NCI-H2227 (cell line): ENCODE data around the gene PTGER4.
"Not testable (repeated sequence)": the region's sequence is repeated elsewhere in the genome, so short reads cannot be mapped to it uniquely, and the experiment has no call there.

ENCODE experiments used
- DNase-seq: peaks from one replicate; lab custom pipeline; 2025; ENCODE audit not compliant: unreplicated experiment; lab: John Stamatoyannopoulos, UW

PTGER4 gene

DNA sequence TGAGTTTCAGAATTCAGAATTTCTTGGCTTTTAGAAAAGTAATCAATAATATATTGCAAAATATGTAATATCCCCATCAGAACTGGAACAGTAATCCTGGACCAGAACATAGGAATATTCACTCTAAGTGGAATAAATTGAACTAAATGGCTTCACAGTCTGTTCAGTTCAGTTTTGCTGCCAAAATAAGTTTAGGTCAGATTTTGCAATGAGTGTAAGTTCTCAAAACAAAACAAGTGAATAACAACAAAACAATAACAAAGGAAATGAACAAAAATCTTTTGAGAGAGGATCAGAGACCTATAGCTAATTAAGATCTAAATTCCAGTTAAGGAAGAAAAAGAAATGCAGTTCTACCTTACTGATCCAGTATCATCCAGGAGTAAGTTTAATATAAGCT lies 9.3 kb downstream of the PTGER4 start:
- DNase-seq: no peak

DNA sequence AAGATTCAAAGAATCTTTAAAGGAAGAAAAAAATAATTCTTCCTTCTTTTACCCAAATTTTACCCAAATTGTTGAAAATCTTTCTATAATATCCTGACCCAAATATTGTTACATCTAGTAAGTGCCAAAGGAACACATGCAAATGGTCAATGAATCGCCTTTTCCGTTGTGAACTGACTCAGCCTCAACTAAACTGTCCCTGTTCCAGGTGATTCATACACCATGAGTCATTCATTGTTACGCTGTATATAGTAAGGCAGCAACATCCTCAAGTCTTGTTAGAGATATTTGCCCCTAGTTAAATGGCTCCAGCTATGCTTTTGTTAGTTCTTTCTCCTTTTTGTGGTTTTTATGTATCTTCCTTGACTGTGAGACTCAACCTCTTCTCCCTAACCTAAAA lies 9.7 kb downstream of the PTGER4 start:
- DNase-seq: no peak

DNA sequence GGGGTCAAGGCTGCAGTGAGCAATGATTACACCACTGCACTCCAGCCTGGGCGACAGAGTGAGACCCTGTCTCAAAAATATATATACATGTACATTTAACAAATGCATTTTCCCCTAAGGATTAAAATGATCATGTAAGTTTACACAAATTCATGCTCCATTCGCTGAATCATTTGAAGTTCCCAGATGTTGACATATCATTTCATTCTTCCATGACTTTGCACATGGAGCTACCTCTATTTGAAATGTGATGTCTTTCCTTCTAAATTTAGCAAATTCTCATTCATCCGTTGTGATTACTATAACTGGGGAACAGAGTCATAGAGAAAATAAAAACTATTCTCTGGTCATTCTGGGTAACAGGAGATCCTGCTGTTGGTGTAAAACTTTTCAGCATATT lies 10.6 kb downstream of the PTGER4 start:
- no peak for DNase-seq

DNA sequence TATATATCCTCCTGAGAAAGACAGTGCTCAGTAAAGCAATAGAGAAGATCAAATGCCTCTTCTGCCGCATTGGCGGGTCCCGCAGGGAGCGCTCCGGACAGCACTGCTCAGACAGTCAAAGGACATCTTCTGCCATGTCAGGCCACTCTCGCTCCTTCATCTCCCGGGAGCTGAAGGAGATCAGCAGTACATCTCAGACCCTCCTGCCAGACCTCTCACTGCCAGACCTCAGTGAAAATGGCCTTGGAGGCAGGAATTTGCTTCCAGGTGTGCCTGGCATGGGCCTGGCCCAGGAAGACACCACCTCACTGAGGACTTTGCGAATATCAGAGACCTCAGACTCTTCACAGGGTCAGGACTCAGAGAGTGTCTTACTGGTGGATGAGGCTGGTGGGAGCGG lies 12.2 kb downstream of the PTGER4 start:
- no peak for DNase-seq

DNA sequence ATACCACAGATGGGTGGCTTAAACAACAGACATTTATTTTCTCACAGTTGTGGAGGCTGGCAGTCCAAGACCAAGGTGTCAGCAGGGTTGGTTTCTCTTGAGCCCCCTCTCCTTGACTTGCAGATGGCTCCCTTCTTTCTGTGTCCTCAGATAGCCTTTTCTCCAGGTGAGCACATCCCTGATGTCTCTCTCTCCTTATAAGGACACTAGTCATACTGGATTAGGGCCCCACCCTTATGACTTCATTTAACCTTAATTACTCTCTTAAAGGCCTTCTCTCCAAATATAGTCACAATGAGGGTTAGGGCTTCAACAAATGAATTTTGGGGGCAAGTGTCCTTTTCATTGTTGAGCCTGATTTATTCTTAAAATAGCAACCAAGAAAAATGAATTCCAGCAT lies 14.7 kb downstream of the PTGER4 start:
- no peak for DNase-seq

DNA sequence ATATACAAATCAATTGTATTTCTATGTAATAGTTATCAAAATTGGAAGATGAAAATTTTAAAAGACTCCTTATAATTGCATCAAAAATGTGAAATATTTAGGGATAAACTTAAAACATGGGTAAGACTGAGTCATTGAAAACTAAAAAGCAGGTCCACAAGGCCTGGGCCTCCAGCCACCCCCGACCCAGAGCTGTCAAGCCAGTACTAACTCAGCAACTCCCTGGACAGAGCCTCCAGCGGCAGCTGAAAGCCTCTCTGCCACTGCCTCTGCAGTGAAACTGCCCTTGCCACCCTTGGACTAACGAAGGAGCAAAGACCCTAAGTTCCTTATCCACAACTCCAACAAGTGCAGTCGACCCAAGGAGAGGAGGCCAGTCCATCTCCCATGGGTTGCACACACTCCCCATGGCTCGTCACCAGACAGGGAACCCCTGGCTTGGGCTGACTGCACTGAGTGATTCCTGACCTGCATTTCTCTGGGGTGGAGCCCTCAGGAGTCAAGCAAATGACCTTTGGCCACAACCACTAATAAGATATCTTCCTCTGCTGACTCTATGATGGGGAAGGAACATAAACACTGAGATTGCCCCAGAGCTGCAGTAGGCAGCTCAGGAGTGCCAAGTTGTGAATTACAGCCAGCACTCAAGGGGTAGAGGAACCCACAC lies 20.5 kb downstream of the PTGER4 start:
- no peak for DNase-seq

DNA sequence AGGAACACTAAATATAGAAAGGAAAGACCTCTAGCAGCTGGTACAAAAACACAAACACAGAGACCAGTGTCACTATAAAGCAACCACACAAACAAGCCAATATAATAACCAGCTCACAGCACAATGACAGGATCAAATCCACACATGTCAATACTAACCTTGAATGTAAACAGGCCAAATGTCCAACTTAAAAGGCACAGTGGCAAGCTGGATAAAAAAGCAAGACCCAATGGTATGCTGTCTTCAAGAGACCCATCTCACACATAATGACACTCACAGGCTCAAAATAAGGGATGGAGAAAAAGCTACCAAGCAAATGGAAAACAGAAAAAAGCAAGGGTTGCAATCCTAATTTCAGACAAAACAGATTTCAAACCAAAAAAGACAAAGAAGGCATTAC lies 22.3 kb downstream of the PTGER4 start:
- not testable (repeated sequence) for DNase-seq

DNA sequence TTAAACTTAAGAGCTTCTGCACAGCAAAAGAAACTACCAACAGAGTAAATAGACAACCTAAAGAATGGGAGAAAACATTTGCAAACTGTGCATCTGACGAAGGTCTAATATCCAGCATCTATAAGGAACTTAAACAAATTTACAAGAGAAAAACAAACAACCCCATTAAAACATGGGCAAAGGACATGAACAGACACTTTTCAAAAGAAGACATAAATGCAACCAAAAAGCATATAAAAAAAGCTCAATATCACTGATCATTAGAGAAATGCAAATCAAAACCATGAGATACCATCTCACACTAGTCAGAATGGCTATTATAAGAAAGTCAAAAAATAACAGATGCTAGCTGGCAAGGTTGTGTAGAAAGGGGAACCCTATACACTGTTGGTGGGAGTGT lies 25.8 kb downstream of the PTGER4 start:
- DNase-seq: not testable (repeated sequence)

DNA sequence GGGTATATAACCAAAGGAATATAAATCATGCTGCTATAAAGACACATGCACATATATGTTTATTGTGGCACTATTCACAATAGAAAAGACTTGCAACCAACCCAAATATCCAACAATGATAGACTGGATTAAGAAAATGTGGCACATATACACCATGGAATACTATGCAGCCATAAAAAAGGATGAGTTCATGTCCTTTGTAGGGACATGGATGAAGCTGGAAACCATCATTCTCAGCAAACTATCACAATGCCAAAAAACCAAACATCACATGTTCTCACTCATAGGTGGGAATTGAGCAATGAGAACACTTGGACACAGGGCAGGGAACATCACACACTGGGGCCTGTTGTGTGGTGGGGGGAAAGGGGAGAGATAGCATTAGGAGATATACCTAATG lies 30.9 kb downstream of the PTGER4 start:
- not testable (repeated sequence) for DNase-seq

DNA sequence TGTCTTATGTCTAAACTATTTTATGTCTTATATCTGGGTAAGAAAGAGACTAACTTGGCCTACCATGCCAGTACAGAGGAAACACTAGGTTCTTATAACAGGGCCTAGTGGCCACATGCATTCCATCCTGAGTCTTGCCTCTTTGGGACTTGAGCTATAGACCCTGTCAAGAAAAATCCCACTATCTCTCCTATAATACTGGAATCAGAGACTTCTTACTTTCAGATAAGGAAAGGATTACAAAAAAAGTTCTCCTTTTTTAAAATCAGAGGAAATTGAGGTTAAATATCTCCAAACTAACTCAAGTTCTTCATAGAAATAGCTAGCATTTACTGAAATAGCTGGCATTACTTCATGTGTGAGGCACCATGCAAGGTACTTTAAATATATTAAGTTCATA lies 34.3 kb downstream of the PTGER4 start:
- DNase-seq: no peak

DNA sequence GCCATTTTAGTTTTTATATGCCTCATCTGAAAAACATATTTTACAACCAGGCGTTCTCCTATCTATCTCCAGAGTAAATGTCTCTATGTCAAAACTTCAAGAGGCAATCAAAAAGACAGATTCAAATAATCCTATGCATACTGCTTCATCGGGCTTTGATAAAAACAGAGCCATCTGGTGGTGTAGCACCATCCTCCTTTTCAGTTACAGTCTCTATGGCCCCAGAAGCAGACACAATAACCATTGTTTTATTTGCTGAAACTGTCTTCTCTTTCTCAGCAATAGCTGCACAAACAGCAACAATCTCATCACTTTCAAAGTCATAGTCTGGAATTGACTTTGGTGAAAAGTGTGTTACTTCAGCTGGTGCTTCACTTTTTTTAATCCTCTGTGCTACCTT lies 36.3 kb downstream of the PTGER4 start:
- no peak for DNase-seq

DNA sequence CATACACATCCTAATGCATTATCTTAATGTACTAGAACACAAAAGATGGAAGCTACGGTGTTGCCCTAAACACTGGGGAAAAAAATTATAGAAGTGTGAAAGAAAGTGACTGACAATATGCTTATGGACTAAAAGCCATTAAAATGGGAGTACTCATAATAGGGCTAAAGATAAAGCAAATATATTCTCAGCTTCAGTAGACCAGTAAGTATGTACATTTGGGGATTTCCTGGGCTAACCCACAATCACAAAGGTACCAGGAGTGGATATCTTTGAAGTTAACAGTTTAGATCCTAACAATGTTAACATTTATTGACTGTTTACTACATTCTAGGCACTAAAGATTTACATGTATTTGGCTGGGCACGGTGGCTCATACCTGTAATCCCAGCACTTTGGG lies 36.9 kb downstream of the PTGER4 start:
- DNase-seq: no peak

DNA sequence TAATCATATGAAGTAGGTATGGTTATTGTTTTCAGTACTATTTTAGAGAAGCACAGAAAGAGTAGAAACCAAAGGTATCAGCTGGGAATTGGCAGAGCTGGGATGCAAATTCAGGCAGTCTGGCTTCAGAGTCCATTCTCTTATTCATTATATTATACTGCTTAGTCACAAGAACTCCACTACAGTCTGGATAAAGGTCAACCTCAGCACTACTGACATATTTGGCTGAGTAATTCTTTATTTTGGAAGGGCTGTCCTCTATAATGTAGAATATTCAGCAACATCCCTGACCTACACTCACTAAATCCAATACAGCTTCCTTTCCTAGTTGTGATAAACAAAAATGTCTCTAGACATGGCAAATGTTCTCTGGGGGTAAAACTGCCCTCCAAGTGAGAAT lies 37.6 kb downstream of the PTGER4 start:
- DNase-seq: no peak

DNA sequence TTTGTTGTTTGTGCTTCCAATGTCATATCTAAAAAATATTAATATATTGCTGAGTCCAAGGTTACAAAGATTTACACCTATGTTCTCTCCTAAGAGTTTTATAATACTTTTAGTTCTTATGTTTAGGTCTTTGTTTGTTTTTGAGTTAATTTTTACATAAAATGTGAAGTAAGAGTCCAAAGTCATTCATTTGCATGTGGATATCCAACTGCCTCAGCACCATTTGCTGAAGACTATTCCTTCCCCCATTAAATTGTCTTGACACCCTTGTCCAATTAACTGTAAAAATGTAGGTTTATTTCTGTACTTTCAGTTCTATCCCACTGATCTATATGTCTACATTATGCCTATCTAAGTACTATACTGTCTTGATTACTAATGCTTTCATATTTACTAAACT lies 40.4 kb downstream of the PTGER4 start:
- DNase-seq: no peak

DNA sequence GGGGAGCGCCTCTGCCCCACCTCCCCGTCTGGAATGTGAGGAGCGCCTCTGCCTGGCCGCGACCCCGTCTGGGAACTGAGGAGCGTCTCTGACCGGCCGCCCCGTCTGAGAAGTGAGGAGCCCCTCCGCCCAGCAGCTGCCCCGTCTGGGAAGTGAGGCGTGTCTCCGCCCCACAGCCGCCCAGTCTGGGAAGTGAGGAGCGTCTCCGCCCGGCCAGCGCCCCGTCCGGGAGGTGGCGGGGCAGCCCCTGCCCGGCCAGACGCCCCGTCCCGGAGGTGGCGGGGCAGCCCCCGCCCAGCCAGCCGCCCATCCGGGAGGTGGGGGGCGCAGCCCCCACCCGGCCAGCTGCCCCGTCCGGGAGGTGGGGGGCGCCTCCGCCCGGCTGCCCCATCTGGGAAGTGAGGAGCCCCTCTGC lies 42.8 kb downstream of the PTGER4 start:
- DNase-seq: not testable (repeated sequence)

DNA sequence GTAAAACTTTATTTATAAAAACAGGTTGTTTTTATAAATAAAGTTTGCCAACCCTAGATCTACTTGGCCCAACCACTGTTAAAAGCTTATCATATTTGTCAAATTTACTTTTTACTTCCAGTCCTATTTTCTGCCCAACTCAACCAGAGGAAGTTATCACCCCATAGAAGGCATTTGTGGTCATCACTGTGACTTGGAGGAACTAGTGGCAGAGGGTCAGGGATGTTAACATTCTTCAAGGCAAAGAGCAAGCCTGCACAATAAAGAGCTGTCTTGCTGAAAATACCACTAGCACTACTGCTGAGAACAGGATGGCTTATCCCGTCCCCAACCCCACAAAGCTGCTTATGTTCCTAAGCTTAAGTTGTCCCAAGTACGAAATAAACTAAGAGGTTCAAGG lies 53.7 kb downstream of the PTGER4 start:
- DNase-seq: no peak

DNA sequence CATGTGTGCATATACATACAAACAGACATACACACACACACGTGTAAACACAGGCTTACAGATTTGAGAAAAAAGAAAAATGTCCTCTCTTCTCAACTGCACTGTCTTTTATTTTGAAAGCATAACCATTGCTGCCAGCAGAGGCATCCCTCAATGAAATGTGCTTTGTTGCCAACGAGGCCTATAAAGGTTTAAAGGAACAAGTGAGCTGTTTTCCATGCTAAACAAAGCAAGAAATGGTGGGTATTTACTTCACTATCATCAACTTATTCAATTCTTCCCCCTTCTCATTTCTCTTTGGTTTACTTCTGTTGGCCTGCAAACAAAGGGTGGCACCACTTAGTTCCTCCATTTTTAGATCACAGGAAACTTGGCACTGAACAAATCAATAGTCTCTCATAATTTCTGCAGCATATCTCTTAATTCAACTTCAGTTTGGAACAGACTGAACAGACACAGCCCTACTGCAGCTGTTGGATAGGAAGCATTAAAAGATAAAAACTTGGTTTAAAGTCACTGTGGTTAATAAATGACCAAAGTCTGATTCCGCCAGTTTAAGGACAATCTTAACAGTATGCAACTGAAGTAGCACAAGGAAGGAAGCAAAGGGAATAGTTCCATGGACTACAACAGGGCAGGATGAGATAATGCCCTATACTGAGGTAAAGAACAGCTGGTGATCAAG lies 54.3 kb downstream of the PTGER4 start:
- no peak for DNase-seq

DNA sequence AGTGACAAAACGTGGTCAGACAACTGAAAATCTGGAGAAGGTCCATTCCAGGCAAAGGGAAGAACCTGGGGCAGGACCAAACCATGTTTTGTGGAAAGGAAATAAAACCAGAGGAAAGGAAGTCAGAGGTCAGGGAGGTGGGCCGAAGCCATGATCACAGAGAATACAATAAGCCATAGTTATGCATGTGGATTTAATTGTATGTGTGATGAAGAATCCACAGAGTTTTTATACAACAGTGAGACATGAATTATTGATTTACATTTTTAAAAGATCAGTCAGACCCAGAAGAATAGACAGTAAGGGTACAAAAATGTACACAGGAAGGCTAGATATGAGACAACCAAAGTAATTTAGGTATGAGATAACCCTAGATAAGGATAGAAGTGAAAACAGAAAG lies 55.3 kb downstream of the PTGER4 start:
- no peak for DNase-seq

DNA sequence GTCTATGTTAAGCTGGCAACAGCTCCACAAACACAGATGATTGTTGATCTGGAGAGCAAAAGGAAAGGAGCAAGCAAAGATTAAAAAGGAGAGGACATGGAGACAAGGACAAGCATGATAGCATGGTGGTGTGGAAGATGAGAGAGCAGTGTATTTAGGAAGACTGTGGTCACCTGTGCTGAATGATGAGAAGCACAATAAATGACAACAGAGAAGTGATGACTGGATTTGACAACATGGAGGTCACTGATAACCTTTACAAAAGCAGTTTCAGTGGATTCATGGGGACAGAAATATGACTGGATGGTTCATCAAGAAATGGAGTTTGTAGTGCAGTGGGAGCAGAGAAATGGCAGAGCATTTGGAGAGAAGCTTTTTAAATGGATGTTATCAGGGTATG lies 55.9 kb downstream of the PTGER4 start:
- no peak for DNase-seq

DNA sequence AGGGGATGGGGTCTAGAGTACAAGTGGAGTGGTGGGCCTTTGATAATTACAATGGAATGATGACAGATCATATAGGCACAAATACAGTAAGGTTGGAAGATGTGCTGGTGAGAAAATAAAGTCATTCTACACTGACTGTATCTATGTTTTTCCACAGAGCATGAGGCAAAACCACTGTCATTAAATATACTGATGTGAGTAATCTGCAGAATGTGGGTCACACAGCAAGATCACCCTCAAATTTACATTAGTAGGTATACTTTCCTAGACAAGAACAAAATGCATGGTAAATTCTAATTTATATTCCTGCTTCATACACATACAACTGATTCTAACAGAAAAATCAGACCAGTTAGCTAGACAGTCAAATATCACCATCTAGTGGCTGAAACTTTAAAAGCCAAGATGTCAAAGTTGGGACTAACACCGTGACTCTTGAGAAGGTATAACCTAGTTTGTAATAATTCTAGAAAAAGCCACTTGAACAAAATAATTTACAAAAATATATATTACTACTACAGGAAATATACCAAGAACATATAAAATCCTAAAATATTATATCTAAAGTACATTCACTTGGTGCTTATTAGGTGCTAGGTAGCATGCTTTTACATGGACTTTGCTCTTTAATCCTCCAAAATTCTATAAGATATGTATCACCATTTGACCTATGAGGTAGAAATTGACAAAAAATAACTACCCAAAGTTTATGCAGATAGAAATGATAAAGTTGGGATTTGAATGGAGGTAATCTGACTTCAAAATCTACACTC lies 56.6 kb downstream of the PTGER4 start:
- DNase-seq: peak; percentile 69

DNA sequence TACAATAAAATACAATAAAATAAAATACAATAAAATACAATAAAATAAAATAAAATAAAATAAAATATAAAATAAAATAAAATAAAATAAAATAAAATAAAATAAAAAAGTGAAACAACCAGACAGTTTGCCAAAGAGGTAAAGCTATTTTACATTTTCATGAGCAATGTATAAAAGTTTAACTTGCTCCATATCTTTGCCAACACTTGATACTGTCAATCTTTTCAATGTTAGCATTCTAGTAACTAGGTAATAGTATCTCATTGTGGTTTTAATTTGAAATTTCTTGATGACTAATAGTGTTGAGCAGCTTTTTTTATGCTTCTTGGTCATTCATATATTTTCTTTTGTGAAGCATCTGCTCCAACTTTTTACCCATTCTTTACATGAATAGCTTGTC lies 58.8 kb downstream of the PTGER4 start:
- no peak for DNase-seq
